Activated T-cell treated with anti-CD3 and anti-CD28 coated beads for 48 hours (primary cell): ENCODE results near the gene SPIRE2.
A peak's percentile ranks its signal among the peaks of the same experiment; 100 is the strongest.

Experiments
- DNase-seq: peaks from one replicate; pipeline ENCODE4 v3.0.0-alpha.2; 2020; ENCODE audit warnings: low read depth

The SPIRE2 gene

DNA sequence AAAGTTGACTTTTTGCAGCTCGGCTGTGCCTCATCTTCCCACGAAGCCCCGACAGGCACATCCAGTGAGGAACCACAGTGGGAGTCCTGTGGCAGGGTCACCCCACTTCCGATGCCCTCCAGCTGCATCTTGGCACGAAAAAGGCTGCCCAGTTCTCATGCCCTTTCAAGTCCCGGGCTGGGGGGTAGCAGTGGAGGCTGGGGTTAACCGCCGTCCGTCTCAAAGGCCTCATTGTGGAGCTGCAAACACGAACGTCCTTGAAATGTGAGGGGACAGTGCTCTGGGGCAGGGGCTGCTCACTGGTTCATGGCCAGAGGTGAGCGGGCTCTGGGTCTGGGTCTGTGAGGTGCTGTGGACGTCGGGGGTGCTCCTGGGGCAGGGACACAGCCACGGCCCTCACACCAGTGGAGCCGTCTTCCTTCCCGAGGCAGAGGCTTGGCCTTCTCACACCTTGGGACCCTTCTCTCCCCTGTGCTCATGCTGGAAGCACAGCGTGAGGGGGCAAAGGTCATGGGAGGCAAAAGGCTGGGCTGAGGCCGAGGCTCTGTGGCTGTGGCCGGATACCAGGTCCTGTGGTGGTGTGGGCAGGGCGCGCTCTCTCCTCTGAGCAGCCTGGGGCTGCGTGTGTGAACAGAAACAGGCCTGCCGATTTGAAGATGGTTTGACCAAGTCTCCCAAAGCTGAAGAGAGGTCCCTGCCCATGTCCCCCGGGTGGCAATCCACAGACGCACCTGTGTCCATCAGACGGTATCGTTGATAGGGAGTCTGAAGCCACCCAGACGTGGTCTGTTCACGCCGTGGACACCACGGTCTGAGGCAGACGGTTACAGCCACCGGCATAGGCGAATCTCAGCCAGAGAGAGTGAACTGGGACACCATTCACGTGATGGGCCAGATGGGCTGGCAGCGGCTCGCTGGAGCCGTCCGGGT lies 87.3 kb downstream of the SPIRE2 start:
- no peak for DNase-seq

DNA sequence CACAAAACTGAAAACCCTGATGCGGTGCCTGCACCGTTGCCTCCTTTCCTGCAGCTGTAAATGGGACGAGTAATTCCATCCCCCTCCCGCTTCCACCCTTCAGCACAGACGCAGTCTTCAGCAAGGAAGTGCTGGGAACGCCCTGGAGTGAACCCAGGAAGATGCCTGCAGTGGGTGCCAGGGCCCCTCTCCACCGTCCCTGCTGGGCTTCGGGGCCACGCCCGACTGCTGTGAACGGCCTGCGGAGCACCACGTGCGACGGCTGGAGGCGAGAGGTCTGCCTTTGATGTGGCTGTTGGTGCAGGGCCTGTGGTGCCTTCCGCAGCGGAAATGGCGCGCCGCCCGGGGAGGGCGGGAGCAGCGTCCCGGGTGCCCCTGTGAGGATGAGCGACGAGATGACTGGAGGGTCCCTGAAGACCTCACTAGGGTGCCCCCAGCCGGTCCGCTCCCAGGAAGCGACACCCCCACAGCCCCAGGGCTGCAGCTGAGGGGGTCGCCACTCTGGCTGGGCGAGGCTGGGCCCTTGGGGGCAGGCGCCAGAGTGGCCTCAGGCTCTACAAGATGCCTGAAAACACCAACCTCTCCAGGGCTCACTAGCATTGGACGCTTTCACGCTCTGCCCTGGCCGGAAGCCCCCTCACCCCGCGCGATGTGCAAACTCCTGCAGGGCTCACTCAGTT lies 89.6 kb downstream of the SPIRE2 start:
- peak; percentile 76 for DNase-seq

GRCh38 chr16:89918453-89919347 lies 90.4 kb downstream of the SPIRE2 start, which contains the start of gene MC1R:
Gene MC1R (plus strand): TSS chr16:89918862. CDS start chr16:89919259, 397 bp downstream.
- DNase-seq, result no peak

DNA sequence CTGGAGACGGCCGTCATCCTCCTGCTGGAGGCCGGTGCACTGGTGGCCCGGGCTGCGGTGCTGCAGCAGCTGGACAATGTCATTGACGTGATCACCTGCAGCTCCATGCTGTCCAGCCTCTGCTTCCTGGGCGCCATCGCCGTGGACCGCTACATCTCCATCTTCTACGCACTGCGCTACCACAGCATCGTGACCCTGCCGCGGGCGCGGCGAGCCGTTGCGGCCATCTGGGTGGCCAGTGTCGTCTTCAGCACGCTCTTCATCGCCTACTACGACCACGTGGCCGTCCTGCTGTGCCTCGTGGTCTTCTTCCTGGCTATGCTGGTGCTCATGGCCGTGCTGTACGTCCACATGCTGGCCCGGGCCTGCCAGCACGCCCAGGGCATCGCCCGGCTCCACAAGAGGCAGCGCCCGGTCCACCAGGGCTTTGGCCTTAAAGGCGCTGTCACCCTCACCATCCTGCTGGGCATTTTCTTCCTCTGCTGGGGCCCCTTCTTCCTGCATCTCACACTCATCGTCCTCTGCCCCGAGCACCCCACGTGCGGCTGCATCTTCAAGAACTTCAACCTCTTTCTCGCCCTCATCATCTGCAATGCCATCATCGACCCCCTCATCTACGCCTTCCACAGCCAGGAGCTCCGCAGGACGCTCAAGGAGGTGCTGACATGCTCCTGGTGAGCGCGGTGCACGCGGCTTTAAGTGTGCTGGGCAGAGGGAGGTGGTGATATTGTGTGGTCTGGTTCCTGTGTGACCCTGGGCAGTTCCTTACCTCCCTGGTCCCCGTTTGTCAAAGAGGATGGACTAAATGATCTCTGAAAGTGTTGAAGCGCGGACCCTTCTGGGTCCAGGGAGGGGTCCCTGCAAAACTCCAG lies 91.5 kb downstream of the SPIRE2 start:
- no peak for DNase-seq

DNA sequence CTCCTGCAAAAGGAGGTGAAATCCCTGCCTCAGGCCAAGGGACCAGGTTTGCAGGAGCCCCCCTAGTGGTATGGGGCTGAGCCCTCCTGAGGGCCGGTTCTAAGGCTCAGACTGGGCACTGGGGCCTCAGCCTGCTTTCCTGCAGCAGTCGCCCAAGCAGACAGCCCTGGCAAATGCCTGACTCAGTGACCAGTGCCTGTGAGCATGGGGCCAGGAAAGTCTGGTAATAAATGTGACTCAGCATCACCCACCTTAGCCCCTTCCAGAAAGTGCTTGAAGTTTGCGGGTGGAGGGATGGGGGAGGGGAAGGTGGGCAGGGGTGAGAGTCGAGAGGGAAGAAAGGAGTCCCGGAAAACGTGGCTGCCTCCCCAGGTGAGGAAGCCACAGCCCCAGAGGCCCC lies 92.4 kb downstream of the SPIRE2 start:
- no peak for DNase-seq
